ENCODE measurements around the gene PDGFRB. TPM values are rescaled to one million over a fixed set of nuclear protein-coding genes. Genes with fewer than 3 reads are reported as not detected.

Gene PDGFRB
- total and polyA plus RNA-seq, 2 experiments from 2014 or later: 4.2 to 5.3 TPM

DNA sequence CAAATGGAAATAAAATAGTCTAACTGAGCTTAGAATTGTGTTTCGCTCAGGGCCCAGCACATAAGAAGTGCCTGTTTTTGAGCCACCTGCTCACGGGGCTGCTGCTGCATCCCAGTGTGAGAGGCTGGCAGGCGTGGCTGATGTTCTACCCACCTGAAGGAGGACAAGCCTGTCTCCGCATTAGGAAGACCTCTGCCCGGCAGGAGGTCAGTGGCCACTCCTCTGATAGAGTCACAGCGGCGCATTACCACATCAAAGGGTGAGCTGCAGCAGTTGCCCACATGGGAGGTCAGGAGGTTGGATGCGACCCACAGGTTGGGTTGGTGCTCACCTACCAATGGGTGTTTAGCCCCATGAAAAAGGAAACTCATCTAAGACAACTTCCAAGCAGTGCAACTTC is 30.5 kb upstream of the PDGFRB start:
- DNase-seq (ENCODE audit: low read depth in 1 of 2, low spot score in 1 of 2): no peak
- peaks cover 52% of the 10 kb centered on the region for H3K27me3 ChIP-seq
- no peak overlapping the region for H3K4me3 ChIP-seq
- no peak overlapping the region for H3K27ac ChIP-seq
- H3K4me1 ChIP-seq (ENCODE audit: low read depth): no peaks in the 10 kb centered on the region
- H3K9me3 ChIP-seq (ENCODE audit: low read depth): no peaks in the 10 kb centered on the region
- TF ChIP-seq, protein P1, sequence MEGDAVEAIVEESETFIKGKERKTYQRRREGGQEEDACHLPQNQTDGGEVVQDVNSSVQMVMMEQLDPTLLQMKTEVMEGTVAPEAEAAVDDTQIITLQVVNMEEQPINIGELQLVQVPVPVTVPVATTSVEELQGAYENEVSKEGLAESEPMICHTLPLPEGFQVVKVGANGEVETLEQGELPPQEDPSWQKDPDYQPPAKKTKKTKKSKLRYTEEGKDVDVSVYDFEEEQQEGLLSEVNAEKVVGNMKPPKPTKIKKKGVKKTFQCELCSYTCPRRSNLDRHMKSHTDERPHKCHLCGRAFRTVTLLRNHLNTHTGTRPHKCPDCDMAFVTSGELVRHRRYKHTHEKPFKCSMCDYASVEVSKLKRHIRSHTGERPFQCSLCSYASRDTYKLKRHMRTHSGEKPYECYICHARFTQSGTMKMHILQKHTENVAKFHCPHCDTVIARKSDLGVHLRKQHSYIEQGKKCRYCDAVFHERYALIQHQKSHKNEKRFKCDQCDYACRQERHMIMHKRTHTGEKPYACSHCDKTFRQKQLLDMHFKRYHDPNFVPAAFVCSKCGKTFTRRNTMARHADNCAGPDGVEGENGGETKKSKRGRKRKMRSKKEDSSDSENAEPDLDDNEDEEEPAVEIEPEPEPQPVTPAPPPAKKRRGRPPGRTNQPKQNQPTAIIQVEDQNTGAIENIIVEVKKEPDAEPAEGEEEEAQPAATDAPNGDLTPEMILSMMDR (IDR thresholded peaks at IDR 0.05; ENCODE audit: low read depth, low read length): no peak
- no peaks in the 10 kb centered on the region for H3K36me3 ChIP-seq

DNA sequence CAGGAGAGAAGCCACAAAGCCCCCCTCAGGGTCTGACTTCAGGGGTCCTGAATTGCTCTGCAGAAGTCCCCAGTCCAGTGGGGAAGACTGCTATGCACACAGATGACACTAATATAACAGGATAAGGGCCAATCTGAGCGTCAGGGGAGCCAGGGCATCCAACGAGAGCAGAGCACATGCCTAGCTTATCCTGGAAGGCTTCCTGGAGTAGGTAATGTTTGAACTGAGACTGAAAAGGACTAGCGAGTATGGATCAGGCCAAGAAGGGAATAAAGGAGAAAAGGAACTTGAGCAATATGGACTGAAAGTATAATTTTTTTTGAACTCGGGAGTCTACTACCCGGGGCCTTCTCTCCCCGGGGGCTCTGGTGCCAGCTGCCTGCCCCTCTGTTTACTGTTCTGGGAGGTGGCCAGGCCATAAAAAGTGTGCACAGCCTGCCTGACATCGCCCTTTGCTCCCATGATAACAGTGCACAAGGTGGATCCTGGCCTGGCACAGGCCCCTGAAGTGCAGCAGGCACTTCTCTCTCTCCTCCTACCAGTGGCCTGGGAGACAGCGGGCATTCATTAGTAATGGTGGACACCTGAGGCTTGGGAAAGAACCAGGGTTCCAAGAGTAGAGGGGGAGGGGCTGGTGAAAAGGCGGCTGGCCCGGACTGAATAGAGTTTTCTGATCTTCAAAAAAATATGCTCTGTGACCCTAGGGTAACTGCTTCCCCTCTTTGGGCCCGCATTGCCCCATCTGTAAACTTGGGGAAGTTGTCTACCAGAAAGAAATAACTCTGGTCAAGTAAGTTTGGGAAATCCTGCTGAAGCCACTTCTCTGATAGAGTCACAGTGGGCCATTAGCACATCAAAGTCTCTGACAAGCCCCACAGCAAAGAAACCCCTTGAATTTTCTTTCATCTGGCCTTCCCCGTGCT is 29.6 kb upstream of the PDGFRB start:
- TF ChIP-seq, protein P1 (IDR thresholded peaks at IDR 0.05; ENCODE audit: low read depth, low read length): no peak
- H3K27ac ChIP-seq: no peak overlapping the region
- H3K9me3 ChIP-seq (ENCODE audit: low read depth): no peaks in the 10 kb centered on the region
- no peak overlapping the region for H3K4me3 ChIP-seq
- H3K4me1 ChIP-seq (ENCODE audit: low read depth): peaks cover 3% of the 10 kb centered on the region
- H3K27me3 ChIP-seq: peaks cover 43% of the 10 kb centered on the region
- no peak for DNase-seq (ENCODE audit: low read depth in 1 of 2, low spot score in 1 of 2)
- no peaks in the 10 kb centered on the region for H3K36me3 ChIP-seq

DNA sequence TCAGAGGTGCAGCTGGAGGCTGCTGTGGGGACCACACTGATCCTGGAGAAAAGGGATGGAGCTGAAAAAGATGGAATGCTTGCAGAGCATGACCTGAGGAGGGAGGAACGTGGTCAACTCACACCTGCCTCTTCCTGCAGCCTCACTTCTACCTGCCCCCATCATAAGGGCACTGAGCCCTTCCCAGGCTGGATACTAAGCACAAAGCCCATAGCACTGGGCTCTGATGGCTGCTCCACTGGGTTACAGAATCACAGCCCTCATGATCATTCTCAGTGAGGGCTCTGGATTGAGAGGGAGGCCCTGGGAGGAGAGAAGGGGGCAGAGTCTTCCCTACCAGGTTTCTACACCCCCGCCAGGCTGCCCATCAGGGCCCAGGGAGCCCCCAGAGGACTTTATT is 28.4 kb upstream of the PDGFRB start:
- Histone ChIP-seq H3K27ac (no peak overlapping the region), H3K36me3 (no peaks in the 10 kb centered on the region), H3K9me3 (ENCODE audit: low read depth) (no peaks in the 10 kb centered on the region), H3K4me3 (no peak overlapping the region), H3K27me3 (peaks cover 31% of the 10 kb centered on the region), H3K4me1 (ENCODE audit: low read depth) (peaks cover 3% of the 10 kb centered on the region)
- TF ChIP-seq, protein P1 (IDR thresholded peaks at IDR 0.05; ENCODE audit: low read depth, low read length): no peak
- DNase-seq (ENCODE audit: low read depth in 1 of 2, low spot score in 1 of 2): no peak

DNA sequence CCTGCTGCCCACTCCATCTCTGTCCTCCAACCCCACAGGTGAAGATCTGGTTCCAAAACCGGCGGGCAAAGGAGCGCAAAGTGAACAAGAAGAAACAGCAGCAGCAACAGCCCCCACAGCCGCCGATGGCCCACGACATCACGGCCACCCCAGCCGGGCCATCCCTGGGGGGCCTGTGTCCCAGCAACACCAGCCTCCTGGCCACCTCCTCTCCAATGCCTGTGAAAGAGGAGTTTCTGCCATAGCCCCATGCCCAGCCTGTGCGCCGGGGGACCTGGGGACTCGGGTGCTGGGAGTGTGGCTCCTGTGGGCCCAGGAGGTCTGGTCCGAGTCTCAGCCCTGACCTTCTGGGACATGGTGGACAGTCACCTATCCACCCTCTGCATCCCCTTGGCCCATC is 27.8 kb upstream of the PDGFRB start:
- no peak overlapping the region for H3K27ac ChIP-seq
- H3K4me1 ChIP-seq (ENCODE audit: low read depth): peaks cover 3% of the 10 kb centered on the region
- no peaks in the 10 kb centered on the region for H3K9me3 ChIP-seq (ENCODE audit: low read depth)
- no peaks in the 10 kb centered on the region for H3K36me3 ChIP-seq
- H3K4me3 ChIP-seq: no peak overlapping the region
- no peak for DNase-seq (ENCODE audit: low read depth in 1 of 2, low spot score in 1 of 2)
- TF ChIP-seq, protein P1 (IDR thresholded peaks at IDR 0.05; ENCODE audit: low read depth, low read length): no peak
- peaks cover 25% of the 10 kb centered on the region for H3K27me3 ChIP-seq

DNA sequence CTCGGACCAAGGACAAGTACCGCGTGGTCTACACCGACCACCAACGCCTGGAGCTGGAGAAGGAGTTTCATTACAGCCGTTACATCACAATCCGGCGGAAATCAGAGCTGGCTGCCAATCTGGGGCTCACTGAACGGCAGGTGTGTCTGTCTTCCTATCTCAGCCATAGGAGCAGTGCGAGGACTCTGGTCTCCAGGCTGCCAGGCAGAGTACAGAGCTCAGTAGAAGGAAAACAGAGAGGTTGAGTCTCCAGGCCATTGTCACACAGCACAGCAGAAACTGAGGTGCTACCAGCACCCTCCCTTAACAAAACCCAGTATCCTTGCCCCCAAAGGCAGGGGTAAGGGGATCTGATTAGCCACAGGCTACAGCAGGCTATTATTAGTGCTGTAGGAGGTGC is 27.1 kb upstream of the PDGFRB start:
- Histone ChIP-seq H3K4me3 (no peak overlapping the region), H3K27me3 (peaks cover 18% of the 10 kb centered on the region), H3K27ac (no peak overlapping the region), H3K9me3 (ENCODE audit: low read depth) (no peaks in the 10 kb centered on the region), H3K36me3 (no peaks in the 10 kb centered on the region), H3K4me1 (ENCODE audit: low read depth) (peaks cover 3% of the 10 kb centered on the region)
- TF ChIP-seq, protein P1 (IDR thresholded peaks at IDR 0.05; ENCODE audit: low read depth, low read length): no peak
- no peak for DNase-seq (ENCODE audit: low read depth in 1 of 2, low spot score in 1 of 2)

Data from cardiac muscle cell (in vitro differentiated cells and primary cell).